Activated CD4-positive, alpha-beta T cell treated with anti-CD3 and anti-CD28 coated beads, Interleukin-2, amount 50 U/mL, for 24 hours (primary cell): Measurements from ENCODE around the gene PDK3.
A peak's percentile ranks its signal among the peaks of the same experiment; 100 is the strongest.

Source experiments
- DNase-seq, 2 donors: peaks; one replicate each; pipeline ENCODE4 v3.0.0-alpha.2; 2020; ENCODE audit warnings: low read depth in 1 of 2, low spot score in 1 of 2

The PDK3 gene

DNA sequence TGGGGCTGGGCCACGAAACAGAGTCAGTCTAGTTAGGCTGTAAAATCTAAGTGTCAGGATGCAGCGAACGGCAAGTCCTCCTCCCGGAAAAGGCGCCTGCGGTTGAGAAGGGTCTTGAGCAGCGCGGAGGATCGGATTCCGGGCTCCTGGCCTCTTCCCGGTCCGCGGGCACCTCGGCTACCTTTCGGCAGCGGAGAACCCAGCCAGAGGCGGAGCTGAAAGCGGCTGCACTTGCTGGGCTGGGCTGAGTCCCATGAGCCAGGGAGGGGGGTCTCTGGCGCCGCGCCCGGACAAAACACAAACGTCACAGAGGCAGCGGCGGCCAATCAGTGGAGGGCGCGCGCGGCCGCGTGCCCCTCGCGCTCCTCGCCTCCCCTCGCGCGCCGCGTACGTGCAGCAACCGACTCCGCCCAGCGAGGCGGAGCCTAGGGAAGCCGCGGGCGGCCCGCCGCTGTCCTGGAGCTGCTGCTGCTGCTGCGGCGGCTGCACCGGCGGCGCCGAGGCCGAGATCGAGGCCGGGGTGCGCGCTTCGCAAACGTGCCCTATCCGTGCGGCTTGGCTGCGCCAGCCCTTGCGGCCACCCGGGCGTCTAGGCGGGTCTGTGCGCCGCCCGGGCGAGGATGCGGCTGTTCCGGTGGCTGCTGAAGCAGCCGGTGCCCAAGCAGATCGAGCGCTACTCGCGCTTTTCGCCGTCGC, at the start of gene PDK3:
Gene PDK3 (plus strand): TSS at position 451 of the 696 bp plus-strand sequence. CDS start 170 bp downstream, at position 621.
- DNase-seq, result peak; percentile 60 to 77

GRCh38 chrX:24415921-24416320, 49.2 kb upstream of the PDK3 start:
- no peak for DNase-seq

GRCh38 chrX:24423960-24424359, 41.1 kb upstream of the PDK3 start:
- no peak for DNase-seq

DNA sequence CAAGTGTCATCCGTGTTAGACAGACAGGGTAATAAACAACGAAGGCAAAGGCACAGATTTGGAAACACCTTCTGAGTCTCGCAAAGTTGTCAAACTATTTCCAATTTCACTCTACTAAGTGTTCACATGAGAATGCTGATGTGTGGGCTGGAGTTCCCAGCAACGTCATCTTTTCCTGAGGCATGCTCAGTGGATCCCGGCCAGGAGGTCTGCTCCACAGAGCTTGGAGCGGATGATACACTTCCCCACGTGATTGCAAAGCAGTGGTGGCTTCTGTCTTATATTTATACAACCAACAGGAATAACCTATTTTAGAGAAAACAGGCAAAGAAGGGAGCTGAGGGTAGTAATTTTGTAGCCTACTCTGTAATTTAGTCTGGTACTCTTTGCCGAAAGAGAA, 40.1 kb upstream of the PDK3 start:
- DNase-seq, result no peak

DNA sequence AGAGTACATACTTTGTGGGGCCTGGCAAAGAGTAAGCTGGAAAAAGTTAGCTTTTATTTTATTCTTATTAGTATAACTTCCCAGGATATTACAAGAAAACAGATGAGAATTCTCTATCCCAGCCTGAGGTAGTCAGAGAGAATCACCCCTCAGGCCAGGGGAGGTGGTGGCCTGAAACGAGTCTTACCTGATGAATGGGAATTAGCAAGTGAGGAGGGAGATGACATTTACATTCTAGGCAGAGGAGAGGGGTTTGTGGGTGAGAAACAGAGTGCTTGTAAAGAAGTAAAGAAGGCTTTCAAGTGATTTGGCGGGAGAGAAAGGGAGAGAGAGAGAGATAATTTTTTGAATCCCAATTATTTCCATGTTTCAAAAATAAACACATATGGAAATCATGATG, 39.3 kb upstream of the PDK3 start:
- DNase-seq, result no peak

DNA sequence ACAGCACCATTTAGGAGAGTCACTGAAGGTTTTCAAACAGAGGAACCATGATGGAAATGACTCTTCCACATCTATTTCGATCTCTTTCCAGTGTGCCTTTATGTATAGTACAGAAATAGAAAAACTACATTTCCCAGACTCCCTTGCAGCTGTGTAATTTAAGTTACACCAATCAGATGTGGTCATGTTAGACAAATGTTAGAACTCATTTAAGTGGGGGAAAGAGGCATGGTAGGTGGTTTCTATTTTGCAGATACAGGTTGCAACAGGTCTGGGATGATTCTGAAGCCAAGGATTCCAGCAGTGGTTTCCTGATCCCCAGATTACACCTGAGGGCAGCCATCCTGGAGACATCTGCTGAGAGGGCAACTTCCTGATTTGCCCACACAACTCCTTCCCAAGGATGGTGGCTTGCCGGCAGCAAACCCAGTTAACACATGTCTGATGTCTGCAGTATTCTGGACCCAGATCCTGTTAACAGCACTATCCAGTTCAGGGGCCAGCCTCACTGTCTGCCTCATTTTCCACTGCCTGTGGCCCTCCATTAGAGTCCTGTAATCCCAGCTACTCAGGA, 38.7 kb upstream of the PDK3 start:
- no peak for DNase-seq

GRCh38 chrX:24426921-24427746, 38.0 kb upstream of the PDK3 start:
- no peak for DNase-seq

DNA sequence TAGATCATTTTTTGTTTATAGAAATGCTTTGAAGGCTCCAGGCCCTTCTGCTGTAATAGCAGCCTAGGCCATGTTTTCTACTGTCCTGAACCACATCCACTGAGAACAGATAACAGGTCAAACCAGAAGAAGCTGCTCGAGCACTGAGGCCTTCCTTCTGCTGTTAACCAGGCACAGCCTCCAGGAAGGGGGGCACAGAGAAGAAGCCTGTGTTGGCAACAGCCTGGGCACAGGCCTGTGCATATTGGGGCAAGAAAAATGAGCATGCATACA, 37.4 kb upstream of the PDK3 start:
- no peak for DNase-seq

DNA sequence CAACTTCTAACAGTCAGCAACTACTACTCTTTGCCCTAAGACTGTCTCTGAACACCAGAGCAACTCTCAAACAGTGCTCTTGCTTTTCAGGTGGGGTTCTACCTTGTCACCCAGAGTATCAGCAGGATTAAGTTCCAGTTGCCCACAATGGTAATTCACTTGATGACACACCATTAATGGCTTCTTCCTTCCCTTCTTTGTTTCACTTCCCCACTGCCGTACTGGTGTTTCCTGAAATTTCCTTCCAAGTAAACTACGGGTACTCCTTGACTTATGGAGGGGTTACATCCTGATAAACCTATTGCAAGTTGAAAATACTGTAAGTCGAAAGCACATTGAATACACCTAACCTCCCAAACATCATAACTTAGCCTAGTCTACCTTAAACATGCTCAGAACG, 36.6 kb upstream of the PDK3 start:
- DNase-seq, result no peak

GRCh38 chrX:24435060-24435459, 30.0 kb upstream of the PDK3 start:
- DNase-seq, result no peak

- DNase-seq, result no peak
Measured at GRCh38 chrX:24443918-24444317, 21.2 kb upstream of the PDK3 start.

- DNase-seq, result no peak
Measured at GRCh38 chrX:24444645-24445044, 20.4 kb upstream of the PDK3 start.

GRCh38 chrX:24448762-24449250, 16.3 kb upstream of the PDK3 start:
- no peak for DNase-seq

- DNase-seq, result no peak
Measured at GRCh38 chrX:24463077-24463476, 2.0 kb upstream of the PDK3 start.

- no peak for DNase-seq
Measured at GRCh38 chrX:24464498-24464835, 619 bp upstream of the PDK3 start.

DNA sequence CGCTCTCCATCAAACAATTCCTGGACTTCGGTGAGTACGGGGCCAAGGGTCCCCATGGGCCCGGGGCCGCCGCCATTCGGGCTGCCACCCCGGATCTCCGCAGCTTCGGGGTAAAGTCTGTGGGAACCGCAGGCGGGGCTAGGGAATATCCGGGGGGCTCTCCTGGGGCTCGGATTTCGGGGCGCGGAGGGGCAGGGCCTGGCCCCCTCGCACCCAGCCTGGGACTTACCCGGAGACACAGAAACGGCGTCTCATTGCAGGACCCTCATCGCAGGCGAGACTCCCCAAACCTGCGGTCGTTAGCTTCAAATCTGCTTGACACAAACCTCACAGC, 413 bp downstream of the PDK3 start:
- DNase-seq, result no peak

- DNase-seq, result no peak
Measured at GRCh38 chrX:24466025-24466424, 939 bp downstream of the PDK3 start.

GRCh38 chrX:24468245-24468644, 3.2 kb downstream of the PDK3 start:
- no peak for DNase-seq

GRCh38 chrX:24471808-24472207, 6.7 kb downstream of the PDK3 start:
- no peak for DNase-seq

DNA sequence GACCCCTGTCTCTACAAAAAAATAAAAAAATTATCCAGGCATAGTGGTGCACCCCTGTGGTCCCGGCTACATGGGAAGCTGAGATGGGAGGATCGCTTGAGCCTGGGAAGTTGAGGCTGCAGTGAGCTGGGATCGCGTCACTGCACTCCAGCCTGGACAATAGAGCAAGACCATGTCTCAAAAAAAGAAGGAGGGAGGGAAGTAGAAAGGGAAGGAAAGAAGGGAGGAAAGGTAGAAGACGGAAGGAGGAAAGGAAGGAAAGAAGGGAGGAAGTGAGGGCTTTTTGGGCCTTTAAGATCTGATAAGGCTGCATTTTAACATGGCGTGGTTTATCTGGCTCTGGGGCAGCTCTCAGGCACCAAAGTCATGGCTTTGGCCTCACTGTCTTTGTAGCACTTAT, 10.4 kb downstream of the PDK3 start:
- no peak for DNase-seq

DNA sequence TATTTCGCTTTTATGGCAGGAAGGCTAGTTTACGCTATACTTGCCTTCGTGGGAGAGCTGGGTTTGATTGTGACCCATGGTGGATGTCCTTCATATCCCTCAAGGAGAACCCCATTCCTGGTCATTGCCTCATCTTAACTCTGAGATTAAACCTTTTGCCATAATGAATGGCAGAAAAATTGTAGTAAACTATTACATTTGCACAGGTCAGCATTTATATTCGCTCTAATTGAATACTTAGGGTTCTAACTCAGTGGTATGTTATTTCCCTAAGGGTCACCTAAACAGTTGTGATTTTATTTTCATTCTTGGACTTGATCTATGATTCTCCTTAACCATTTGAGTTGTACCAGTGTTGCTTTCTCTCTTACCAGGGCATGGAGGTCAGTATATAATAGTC, 13.4 kb downstream of the PDK3 start:
- DNase-seq, result no peak

DNA sequence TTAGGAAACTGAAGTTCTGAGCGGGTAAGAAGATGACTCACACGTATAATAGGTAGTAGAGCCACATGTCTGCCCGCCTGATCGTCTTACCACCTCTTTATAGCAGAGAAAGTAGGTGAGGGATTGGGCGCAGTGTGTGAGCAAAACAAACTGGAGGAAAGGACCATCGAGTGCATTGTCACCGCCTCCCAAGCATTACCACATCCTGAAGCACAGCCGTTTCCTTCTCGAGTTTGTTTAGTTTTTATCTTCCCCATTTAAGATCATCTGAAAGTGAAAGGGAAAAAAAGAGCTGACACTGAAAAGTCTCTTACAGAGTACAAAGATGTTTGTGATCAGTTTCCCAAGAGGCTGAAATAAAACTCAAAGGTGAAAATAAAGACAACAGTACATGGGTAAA, 14.8 kb downstream of the PDK3 start:
- DNase-seq, result peak; percentile 26 to 56

DNA sequence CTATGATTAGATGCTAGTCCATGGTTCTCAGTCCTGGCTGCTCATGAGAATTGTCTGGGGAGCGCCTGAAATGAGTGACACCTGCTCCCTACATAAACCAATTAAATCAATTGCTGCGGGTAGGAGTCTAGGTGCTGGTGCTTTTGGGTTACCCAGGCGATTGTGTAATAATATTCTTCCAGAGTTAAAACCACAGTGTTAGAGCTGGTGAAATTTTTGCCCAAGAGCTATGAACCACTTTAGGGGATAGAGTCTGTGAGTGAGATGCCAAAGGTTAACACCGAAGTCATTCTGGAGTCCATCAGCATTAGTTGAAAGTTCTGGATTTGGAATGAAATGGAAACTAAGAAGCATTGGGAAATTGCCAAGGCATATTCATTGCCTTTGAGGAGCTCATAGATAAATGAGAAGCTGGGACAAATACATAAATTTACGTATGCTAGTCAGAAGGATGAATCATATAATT, 15.3 kb downstream of the PDK3 start:
- no peak for DNase-seq
